Fibroblast of skin of left biceps (primary cell): ENCODE results near the gene DOCK4.
A peak's percentile ranks its signal among the peaks of the same experiment; 100 is the strongest.
"Not testable (repeated sequence)": the region's sequence is repeated elsewhere in the genome, so short reads cannot be mapped to it uniquely, and the experiment has no call there.

Experiments
- DNase-seq, 2 experiments: peaks; one replicate each; pipeline ENCODE4 v3.0.0-alpha.2; 2013; ENCODE audit warnings: low read depth in 2 of 2

DOCK4 gene

DNA sequence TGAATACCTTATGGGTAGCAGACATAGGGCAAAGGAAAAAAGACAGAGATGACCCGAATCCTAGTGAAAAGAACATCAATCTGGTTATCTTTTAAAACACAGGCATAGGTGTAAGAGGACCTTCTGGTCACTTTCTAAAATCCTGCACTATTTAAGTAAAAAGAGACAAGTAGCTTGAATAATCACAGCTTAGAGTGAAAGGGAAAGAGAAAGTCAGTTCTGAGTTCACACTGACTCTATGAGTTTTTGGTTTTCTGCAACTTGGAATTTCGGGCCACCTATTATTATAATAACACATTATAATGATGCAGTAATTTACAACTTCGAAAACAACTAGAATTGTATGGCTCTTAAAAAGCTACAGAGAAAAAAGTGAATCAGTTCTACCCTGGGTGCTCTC is 247.8 kb downstream of the DOCK4 start:
- DNase-seq = no peak

DNA sequence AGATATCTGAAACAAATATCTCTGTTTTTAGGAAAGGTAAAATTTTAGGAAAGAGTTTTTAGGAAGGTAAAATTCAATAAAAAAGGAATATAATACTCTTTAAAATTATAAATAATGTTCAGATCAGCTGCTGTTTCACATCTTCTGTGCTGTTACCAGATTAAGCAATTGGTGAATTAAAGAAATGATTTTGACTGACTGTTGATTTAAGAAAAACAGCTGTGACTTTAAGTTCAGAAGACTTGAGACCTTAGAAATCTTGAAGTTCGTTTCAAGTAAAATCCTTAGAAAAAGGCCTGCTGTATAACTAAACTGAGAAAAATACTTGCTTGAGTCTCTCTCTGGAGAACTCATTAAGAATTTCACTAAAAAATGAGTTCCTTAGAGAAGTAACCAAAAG is 250.6 kb downstream of the DOCK4 start:
- no peak for DNase-seq

DNA sequence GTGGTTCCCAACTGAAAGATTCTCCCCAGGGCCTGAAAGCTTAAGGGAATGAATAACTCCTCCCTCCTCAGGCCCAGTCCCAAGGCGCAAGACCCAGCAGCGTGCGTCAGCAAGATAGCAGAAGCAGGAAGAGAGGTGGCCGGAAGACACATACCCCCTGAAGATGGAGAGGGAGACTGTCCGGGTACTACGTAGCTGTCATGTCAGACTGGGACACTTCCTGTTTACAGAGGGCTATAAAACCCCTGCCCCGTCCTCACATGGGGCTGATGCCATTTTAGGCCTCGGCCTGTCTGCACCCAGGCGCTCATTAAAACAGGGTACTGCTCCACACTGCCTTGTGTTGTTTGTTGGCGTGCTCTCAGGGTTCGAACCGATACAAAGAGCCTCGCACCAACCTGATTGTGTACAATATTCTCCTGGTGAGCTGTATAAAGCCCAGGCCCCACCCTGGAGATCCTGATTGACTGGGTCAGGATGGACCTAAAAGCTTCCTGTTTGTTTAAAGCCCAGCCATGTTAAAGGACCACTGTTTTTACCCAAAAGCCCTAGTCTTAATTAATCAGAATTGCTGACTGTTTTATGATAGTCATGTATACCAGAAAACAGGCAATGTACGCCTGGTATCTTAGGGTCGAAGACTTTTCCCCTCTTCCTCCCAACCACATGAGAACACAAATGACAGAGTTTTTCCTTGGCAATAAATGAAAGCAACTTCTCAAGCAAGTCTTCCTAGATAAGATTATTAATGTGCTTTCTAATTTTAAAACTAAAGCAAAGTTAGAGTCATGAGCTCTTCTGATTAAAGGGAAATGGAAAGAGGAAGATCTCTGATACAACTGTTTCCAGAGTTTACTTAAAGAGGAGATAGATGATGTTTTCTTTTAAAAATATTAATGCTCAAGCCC is 251.5 kb downstream of the DOCK4 start:
- DNase-seq = no peak

DNA sequence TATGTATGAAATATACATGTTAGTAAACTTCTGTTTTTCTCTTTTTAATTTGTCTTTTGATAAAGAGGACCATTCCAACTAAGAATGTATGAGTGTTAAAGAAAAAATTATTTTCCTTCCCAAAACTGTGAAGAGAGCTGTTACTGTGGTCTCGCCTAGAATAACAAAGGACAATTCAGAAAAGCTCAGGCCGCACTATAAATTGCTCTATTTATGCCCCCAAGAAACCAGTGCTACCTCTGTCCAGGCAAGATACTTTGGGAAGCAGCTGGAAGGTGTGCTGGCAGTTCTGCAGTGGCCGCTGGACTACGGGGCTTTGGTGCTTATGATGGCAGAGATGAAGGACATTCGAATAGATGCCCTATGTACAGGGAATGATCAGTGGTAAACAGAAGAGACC is 252.1 kb downstream of the DOCK4 start:
- no peak for DNase-seq

DNA sequence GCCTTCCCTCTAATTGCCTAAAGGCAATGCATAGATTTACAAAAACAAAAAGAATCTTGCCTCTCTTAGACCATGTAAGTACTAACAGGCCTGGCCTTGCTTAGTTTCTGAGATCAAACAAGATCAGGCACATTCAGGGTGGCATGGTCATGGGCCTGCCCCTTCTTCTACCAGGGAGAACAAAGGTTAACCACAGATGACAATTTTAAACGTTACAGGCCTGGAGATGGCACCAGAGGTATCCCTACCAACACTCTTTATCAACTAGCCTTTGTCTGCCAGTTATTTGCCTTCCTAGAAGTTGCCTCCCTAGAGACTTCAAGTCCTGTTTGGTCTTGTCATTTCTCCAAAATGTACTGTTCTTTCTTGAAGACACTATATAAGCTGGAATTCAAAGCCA is 252.6 kb downstream of the DOCK4 start:
- no peak for DNase-seq

DNA sequence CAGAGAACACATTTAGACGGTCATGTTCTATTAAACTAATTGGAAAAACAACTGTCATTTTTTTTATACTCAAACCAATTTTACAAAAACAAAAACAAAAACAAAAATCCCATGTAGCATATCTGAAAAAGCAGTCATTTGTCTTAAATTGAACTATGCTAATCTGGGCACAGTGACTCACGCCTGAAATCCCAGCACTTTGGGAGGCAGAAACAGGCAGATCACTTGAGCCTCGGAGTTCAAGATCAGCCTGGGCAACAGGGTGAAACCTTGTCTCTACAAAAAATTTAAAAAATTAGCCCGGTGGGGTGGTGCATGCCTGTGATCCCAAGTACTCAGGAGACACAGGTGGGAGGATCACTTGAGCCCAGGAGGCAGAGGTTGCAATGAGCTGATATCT is 253.4 kb downstream of the DOCK4 start:
- no peak for DNase-seq

DNA sequence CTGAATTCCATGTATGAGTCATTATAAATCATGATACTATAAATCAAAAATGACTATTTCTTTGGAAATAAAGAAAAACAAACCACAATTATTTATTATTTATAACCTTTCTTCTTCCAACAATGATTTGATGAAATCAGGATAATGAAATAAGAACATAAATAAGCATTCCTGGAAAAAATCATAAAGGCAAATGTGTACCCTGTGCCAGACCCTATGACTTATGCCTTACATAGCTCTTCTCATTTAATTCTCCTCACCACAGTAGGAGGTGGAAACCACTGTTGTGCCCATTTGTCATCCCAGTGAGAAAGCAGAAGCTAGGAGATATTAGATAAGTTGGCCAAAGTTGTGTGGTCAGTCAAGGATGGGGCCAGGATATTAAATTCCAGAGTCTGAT is 255.1 kb downstream of the DOCK4 start:
- no peak for DNase-seq

DNA sequence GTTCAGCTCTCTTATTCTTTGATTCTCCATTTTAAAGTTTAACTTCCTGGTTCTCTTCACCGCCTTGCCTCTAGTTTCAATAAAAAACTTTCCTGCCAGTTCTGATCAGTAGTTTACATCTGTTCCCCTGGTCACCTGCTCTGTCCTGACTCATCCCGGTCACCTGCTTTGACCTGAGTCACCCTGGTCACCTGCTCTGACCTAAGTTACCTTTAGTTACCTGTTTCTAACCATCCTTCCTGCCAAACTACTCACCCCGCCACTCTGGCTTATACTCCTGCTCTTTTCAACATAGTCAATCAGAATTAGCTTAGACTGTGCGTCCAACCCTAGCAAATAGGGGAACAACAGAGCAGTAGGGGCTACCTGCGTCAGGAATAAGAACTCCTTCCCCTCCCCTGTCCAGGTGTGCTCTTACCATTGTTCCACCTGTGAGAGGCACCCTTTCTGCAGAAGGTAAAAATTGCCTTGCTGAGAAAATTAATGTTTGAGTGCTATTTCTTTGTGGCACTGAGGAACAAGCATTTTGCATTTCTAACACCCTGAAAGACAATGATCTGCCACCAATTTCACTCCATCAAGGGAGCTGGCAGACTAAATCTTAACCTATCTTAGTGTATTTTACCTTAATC is 263.6 kb downstream of the DOCK4 start:
- no peak for DNase-seq

DNA sequence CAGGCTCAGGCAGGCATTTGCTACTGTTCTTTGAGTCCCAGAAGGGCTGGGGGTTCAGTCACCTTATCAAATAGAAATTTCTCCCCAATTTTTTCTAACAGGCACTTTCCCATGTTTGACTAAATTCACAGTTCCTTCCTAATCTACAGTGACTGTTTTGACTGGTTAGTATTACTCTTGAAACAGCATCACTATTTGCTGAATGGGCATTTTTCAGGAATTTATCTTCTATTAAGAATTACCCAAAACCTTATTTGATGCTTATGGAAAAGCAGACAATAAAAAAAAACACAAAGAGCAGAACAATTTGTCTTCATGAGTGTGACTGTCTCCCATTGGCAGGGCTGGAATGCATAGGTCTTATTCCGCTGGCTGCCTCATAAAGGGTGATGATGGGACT is 269.0 kb downstream of the DOCK4 start:
- DNase-seq = no peak

DNA sequence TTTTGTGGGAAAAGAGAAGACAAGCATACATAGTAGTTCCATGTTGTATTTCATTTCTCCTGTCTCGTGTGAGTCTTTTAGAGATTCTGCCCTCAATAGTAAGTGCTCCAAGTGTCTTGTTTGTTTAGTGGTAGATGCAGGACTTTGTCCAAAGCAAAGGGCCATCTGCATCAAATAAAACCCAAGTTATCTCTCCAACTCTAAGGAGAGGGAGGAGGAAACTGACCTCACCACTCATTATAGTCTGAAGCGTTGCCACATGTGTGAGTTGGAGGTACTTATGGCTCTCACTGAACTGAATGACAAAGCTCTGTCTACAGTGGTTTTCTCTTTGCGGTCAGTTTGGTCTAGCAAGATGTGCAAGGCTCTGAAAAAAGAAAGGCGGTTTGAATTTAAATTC is 272.6 kb downstream of the DOCK4 start:
- DNase-seq = peak in 1 of 2 experiments; percentile 6

DNA sequence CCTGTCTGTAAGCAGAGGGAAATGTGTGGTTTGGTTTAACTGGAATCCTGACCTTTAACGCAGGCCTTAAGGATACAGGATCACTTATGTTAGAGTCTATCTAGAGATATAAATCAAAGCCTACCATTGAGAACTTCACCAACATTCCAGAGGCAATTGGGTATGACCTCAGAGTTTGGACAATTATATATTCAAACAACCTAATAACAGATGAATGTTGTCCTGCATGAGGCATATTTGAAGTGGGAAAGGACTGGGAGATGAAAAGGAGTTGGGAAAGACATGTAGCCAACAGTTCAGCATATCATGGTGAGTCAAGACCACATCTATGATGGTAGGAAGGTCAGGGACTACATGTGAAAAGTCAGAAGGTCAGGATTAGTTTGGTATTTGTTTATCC is 274.2 kb downstream of the DOCK4 start:
- DNase-seq = no peak

DNA sequence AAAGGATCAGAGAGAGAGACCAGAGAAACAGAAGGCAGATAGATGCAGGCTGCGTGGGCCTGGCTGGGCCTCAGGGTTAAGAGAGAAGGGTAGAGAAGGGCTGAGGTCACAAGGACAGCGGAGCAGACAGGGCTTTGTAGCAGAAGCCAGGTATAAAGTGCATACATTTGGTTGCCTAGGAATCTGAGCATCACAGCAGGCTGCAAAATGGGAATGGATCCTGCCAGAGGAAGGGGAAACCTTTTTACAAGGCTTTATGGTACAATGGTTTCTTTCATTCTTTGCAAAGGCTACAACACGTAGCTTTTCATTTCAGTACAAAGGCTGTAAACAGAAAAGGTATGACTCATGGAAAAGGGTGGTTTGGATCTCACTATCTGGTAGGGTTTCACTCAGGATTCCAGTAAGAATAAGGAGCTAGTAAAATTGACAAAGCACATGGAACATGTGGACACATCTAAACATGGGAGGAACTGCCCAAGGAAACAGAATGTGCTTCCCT is 275.1 kb downstream of the DOCK4 start:
- no peak for DNase-seq

DNA sequence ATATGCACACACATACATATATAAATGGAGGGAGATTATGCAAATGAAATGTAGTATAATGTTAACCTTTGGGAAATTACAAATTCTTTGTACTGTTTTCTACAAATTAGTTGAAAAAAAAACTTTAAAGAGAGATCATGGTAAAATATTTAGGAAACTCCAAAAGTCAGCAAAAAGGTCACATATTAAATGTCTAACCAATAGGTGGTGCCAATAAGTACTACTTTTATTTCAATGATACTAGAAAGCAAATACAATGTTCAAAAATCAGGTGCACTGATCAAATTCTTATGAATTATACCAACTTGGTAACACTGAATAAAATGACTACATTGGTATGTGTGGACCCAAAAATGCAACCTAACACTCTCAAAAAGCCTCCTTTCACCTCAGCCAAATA is 276.9 kb downstream of the DOCK4 start:
- DNase-seq = no peak

DNA sequence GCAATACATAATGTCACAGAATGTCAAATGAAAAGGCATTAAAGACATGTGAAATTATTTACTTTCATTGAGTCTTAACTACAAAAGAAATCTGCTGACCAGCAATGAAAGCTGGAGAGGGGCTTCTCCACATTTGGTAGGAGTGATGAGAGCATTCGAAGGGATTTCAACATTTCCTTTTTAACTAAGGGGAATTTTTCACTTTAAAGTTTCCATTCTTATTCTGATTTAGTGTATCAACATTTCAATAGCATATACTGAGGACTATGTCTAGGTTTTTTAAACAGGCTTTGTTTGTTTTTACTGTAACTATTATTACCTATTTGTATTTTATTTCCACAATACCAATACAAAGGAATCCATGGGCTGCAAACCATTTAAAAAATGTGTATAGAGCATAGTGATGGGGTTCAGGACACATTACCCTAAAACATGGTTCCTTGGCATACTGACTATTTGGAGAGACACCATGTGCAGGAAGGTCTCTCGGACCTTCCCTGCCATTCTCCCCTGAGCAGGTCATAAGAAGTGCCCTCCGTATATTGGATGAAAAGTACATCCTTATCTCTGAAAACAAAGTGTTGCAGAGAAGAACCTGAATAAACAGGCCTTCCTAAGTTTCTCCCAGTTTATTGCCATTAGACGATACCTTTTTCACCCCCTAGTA is 278.7 kb downstream of the DOCK4 start:
- no peak for DNase-seq

DNA sequence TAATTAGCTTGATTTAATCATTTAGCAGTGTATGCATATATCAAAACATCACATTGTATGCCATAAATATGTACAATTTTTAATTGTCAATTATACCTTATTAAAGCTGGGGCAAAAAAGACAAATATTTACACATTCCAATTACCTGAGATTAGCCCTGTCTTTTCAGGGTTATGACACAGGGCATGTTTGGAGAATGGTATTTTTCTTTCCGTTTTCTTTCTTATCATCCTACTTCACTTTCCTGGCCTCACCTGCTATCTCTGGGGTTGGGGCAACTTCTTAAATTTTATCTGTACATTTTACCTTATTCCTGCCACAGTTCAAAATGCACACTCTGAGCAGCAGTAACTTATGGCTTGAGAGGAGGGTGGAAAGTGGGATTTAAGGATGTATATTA is 285.9 kb downstream of the DOCK4 start:
- no peak for DNase-seq

DNA sequence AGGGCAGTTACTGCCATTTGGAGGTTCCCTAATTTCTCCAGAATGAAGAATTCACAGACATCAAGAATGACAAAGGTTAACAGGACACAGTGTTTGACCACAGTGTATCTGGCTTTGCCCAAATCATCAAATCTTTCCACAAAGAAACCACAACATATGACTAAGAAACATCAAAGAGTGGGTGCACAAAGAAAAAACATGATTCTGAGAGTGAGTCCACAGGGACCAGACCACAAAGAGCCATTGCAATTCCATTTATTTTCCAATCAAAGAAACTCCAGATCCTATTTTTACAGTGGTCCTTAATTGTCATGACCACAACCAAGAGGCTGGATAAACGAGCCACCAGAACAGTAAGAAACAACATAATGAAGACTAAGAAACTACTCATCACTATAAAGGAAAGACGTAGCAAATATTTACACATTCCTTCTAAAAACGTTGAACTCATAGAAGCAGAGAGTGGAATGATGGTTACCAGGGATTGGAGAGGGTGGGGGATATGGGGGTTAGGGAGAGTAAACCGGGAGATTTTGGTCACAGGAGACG is 286.5 kb downstream of the DOCK4 start:
- no peak for DNase-seq

DNA sequence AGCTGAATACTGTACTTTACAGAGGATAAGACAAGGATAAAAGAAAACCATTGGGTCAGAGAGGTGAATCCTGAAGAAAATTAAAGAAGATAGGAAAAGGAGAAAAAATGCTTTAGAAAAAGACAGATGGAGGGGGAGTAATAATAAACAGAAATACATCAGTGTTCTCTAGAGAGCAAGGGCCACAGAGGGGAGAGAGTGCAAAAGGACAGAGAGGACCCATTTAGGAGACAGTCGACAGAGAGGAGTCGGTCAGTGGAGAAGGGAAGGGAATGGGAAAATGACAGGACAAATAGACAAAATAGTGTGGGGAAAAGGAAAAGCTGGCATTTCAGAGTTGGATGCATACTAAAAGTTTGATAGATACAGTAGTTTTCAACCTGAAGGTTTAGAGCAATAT is 287.0 kb downstream of the DOCK4 start:
- no peak for DNase-seq

DNA sequence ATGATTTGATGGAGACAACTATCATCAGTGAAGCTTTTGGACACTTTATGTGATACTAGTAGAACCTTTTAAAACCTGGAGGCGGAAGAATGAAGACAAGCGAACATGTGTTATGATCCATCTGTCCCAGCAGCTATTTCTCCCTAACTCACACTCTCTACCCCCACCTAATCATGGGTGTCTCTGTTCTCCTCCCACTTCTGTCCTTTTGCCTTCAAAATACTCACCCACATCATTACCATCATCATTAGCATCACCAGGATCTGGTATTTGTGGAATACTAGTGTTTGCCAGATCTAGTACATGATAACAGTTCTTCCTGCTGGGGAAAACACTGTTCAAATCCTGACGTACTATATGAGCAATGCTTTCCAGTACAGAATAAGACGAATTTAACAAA is 287.7 kb downstream of the DOCK4 start:
- no peak for DNase-seq

DNA sequence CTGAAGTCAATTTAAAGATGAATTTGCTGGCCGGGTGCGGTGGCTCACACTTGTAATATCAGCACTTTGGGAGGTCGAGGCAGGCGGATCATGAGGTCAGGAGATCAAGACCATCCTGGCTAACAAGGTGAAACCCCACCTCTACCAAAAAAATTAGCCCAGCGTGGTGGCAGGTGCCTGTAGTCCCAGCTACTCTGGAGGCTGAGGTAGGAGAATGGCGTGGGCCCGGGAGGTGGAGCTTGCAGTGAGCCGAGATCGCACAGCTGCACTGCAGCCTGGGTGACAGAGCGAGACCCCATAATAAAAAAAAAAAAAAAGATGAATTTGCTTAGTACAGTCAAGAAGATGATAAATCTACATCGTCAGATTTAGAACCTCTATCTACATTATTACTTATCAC is 288.8 kb downstream of the DOCK4 start:
- DNase-seq = not testable (repeated sequence)

DNA sequence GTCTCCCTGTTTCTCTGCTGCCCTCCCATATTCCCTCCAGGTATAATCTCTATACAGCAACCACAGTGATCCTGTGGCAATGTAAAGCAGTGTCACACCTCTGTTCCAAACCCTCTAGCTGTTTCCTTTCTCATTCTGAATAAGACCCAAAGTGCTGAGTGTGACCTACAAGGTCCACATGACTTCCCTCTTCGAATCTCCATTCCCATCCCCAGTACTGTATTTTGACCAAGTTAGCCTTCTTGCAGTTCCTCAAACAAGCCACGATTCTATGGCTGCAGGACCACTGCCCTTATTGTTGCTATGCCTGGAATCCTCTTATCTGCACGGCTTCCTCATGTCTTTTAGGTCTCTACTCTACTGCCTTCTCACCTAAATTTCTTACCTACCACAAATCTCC is 291.9 kb downstream of the DOCK4 start:
- DNase-seq = no peak

DNA sequence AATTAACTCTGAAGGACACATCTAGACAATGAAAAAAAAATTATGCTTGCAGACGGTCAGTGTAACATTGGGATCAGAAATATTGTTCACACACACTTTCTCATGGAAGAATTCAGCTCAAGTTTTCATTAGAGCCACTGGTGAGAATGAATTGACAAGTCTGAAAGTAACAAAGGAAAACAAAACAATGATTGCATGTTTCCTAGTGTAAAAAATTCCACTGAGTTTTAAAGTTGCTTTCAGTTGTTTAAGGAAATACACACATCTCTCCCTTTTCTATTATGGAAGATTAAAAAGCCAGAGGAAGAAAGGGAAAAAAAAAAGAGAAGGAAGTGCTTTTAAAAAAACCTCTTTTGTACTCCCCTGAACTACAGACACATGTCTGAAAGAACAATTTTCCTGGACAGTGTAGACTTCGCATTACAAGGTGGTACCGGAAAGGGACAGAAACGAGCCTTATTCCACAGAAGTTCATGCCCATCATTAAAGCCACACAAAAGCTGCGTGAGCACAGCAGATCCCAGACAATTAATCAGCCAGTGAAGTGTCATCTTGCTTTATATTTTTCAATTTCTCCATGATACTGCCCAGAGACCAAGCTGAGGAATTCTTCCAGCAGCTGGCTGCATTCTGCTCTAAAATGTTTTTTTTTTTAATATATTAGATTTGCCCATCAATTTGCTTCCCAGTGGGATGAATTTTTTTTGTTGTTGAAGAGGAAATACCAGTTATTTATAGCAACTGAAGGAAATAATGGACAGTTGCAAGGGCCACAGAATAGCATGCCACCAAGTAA is 294.8 kb downstream of the DOCK4 start:
- DNase-seq = no peak

DNA sequence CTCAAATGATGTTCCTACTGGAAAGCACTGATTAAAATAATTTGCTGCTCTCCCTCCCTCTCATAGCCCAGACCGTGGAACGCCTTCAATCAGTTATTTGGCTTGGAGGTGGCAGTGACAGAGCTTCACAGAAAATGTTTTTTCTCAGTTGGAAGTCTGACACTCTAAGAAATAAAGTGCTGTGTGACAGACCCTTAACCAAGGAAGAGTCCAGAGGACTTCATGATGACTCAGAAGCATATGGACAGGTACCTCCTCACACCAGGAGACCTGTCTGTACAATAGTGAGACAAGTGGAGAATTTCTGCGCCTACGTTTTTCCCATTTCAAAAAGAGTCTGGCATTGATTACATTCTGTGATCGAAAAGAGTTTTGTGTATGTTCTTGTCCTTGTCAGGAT is 295.5 kb downstream of the DOCK4 start:
- DNase-seq = no peak
